C4-2B (cell line): ENCODE measurements around the gene TMEM61.

Experiments
- ZFX ChIP-seq: fragments of 450-650 bp; IDR thresholded peaks from 2 replicates; pipeline ENCODE4 v1.6.1; 2017
- TF ChIP-seq, protein P1 (sequence below): fragments of 450-650 bp; conservative IDR thresholded peaks from 2 replicates; pipeline ENCODE4 v1.5.1; 2017; ENCODE audit warnings: mild to moderate bottlenecking

- TF ChIP-seq, protein P1, sequence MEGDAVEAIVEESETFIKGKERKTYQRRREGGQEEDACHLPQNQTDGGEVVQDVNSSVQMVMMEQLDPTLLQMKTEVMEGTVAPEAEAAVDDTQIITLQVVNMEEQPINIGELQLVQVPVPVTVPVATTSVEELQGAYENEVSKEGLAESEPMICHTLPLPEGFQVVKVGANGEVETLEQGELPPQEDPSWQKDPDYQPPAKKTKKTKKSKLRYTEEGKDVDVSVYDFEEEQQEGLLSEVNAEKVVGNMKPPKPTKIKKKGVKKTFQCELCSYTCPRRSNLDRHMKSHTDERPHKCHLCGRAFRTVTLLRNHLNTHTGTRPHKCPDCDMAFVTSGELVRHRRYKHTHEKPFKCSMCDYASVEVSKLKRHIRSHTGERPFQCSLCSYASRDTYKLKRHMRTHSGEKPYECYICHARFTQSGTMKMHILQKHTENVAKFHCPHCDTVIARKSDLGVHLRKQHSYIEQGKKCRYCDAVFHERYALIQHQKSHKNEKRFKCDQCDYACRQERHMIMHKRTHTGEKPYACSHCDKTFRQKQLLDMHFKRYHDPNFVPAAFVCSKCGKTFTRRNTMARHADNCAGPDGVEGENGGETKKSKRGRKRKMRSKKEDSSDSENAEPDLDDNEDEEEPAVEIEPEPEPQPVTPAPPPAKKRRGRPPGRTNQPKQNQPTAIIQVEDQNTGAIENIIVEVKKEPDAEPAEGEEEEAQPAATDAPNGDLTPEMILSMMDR = no peak
- TF ChIP-seq ZFX = no peak
These were observed 17.2 kb downstream of the TMEM61 start for GRCh38 chr1:54997711-54997986.
